B cell (primary cell): Measurements from ENCODE around the gene SORL1-AS1.

Source experiments
- ATAC-seq: fragments of 200-7000 bp; cut with Tn5 transposase; one replicate; pipeline ENCODE4 v1.10.0; 2021; ENCODE audit warnings: low read depth, mild to moderate bottlenecking, moderate number of reproducible peaks, moderate library complexity
- CTCF ChIA-PET: fragments of 350-600 bp; sonication (Branson Sonifier 250); formaldehyde crosslinking; loops from one replicate; lab custom pipeline; 2021; ENCODE audit warnings: antibody characterized with exemption, inconsistent platforms; lab: Charles Lee
- POLR2A ChIA-PET: fragments of 350-600 bp; sonication (Branson Sonifier 250); formaldehyde crosslinking; loops from one replicate; lab custom pipeline; 2021; ENCODE audit warnings: antibody characterized with exemption; lab: Charles Lee
- DNase-seq: peaks from one replicate; pipeline ENCODE4 v3.0.0; 2013
- H2AFZ ChIP-seq: 2 replicates; pipeline ENCODE4 v1.6.1; 2012; ENCODE audit warnings: mild to moderate bottlenecking, low read depth, low read length; ENCODE audit not compliant: insufficient read depth, poor library complexity, severe bottlenecking
- H3K27ac ChIP-seq, 2 donors: 1 replicate in 1 of 2; 2 replicates in 1 of 2; pipeline ENCODE4 v1.5.1; 2012 to 2013; ENCODE audit warnings: low read length in 2 of 2, mild to moderate bottlenecking in 2 of 2, moderate library complexity in 1 of 2
- H3K27me3 ChIP-seq, 4 experiments: fragments of 200-600 bp in 1 of 4; sonication (generic) in 1 of 4; replicated peaks in 1 of 4; 1 replicate in 2 of 4; 2 replicates in 2 of 4; pipeline versions ENCODE4 v1.6.1 to v1.7.0; 2013 to 2016; ENCODE audit warnings: low read length in 3 of 4, mild to moderate bottlenecking in 2 of 4, mixed read lengths in 1 of 4, moderate library complexity in 1 of 4; ENCODE audit not compliant: insufficient read depth in 4 of 4, control insufficient read depth in 3 of 4; ENCODE audit errors: control extremely low read depth in 1 of 4
- H3K36me3 ChIP-seq, 2 experiments: replicated peaks in 1 of 2; 1 replicate in 1 of 2; 2 replicates in 1 of 2; pipeline versions ENCODE4 v1.6.1 to v1.7.1; 2013; ENCODE audit warnings: low read length in 1 of 2; ENCODE audit not compliant: insufficient read depth in 2 of 2, control insufficient read depth in 1 of 2; ENCODE audit errors: control extremely low read depth in 1 of 2, extremely low read depth in 1 of 2
- H3K4me1 ChIP-seq, 2 donors: fragments of 200-600 bp in 1 of 2; sonication (generic) in 1 of 2; 1 replicate in 1 of 2; 2 replicates in 1 of 2; pipeline versions ENCODE4 v1.5.1 to v1.6.1; 2013 to 2017; ENCODE audit warnings: low read length in 2 of 2; ENCODE audit not compliant: control insufficient read depth in 2 of 2, insufficient read depth in 2 of 2
- H3K4me2 ChIP-seq: replicated peaks from 2 replicates; pipeline ENCODE3; 2012; ENCODE audit warnings: mild to moderate bottlenecking, low read depth, low read length; ENCODE audit not compliant: poor library complexity, severe bottlenecking
- H3K4me3 ChIP-seq, 5 experiments: fragments of 200-600 bp in 1 of 5; sonication (generic) in 1 of 5; 1 replicate in 3 of 5; 2 replicates in 2 of 5; pipeline versions ENCODE4 v1.5.1 to v1.7.0; 2011 to 2016; ENCODE audit warnings: low read length in 4 of 5, mild to moderate bottlenecking in 4 of 5, low read depth in 2 of 5, control low read depth in 1 of 5, moderate library complexity in 1 of 5; ENCODE audit not compliant: insufficient read depth in 1 of 5; ENCODE audit errors: control extremely low read depth in 1 of 5, extremely low read depth in 1 of 5
- H3K79me2 ChIP-seq: fragments of 200-600 bp; sonication (generic); one replicate; pipeline ENCODE4 v1.6.0; 2016; ENCODE audit warnings: low read length; ENCODE audit not compliant: control insufficient read depth, insufficient read depth
- H3K9ac ChIP-seq: fragments of 200-600 bp; sonication (generic); 2 replicates; pipeline ENCODE4 v1.6.1; 2017; ENCODE audit warnings: mild to moderate bottlenecking, low read length, moderate library complexity
- H3K9me3 ChIP-seq, 3 donors: one replicate each; pipeline versions ENCODE4 v1.6.1 to v1.7.1; 2013; ENCODE audit warnings: low read length in 2 of 3; ENCODE audit not compliant: control insufficient read depth in 2 of 3, insufficient read depth in 1 of 3; ENCODE audit errors: control extremely low read depth in 1 of 3
- H4K20me1 ChIP-seq: 2 replicates; pipeline ENCODE4 v1.6.0; 2012; ENCODE audit warnings: mild to moderate bottlenecking, low read length; ENCODE audit not compliant: insufficient read depth, control insufficient read depth, poor library complexity, severe bottlenecking
- H3K27ac Mint-ChIP-seq: one replicate; pipeline ENCODE4 v1.8.0; 2021; ENCODE audit warnings: mixed read lengths
- H3K27me3 Mint-ChIP-seq: one replicate; pipeline ENCODE4 v1.8.0; 2021; ENCODE audit warnings: mixed read lengths
- H3K4me1 Mint-ChIP-seq: one replicate; pipeline ENCODE4 v1.8.0; 2021; ENCODE audit warnings: mixed read lengths
- H3K4me3 Mint-ChIP-seq: one replicate; pipeline ENCODE4 v1.8.0; 2021; ENCODE audit warnings: mixed read lengths
- H3K9me3 Mint-ChIP-seq: one replicate; pipeline ENCODE4 v1.8.0; 2022; ENCODE audit warnings: mixed read lengths; ENCODE audit not compliant: insufficient read depth
- CTCF ChIP-seq: fragments of 200-600 bp; IDR thresholded peaks from one replicate; pipeline ENCODE4 v1.8.0; 2022; ENCODE audit warnings: antibody characterized with exemption, mild to moderate bottlenecking
- EZH2 ChIP-seq: IDR thresholded peaks from 2 replicates; pipeline ENCODE4 v1.6.1; 2012; ENCODE audit warnings: borderline replicate concordance, low read depth, mild to moderate bottlenecking, moderate library complexity, low read length; ENCODE audit not compliant: insufficient read depth, poor library complexity, severe bottlenecking
- WGBS: methylation state at CpG from one replicate; pipeline ENCODE4 v1.1.5; 2013; ENCODE audit warnings: missing lambda C conversion rate; ENCODE audit not compliant: insufficient coverage; 5-methylcytosine and 5-hydroxymethylcytosine counted together
- intact Hi-C: fragments of 100-400 bp; cut with micrococcal nuclease; formaldehyde crosslinking; loops from one replicate; pipeline ENCODE4 v1.10.0; 2022

Gene SORL1-AS1

GRCh38 chr11:121467965-121468364, 15.2 kb upstream of the SORL1-AS1 start:
- no peaks in the 10 kb centered on the region for H3K9me3 Mint-ChIP-seq
- ATAC-seq (peak; percentile 59), DNase-seq (peak; percentile 70)
- H3K4me3 Mint-ChIP-seq = peak overlapping the region; percentile 71
- 3% methylated on average over 10 of the region's 10 CpGs for WGBS
- peaks cover 71% of the 10 kb centered on the region for H3K4me1 Mint-ChIP-seq
- ChIA-PET POLR2A (interaction anchor here (1.1 to 1.3 kb wide), 2 partner anchors 38 to 41 kb away, joined by 4 read pairs; no protein-coding TSS in a partner anchor), CTCF (interaction anchor here (0.7 to 2.1 kb wide), 8 partner anchors 17 to 148 kb away, joined by 3 to 7 read pairs (median 4); no protein-coding TSS in a partner anchor)
- peaks cover 61 to 69% of the 10 kb centered on the region in 2 donors for H3K4me1 ChIP-seq
- H3K4me2 ChIP-seq = peak overlapping the region; percentile 59
- peaks cover 86% of the 10 kb centered on the region for H3K79me2 ChIP-seq
- H4K20me1 ChIP-seq = peaks cover 19% of the 10 kb centered on the region
- intact Hi-C loops = loop anchor here (2.0 to 5.0 kb wide), 3 partner anchors 15 to 124 kb away; partner anchors contain the start of genes SORL1 and SORL1-AS1
- no peaks in the 10 kb centered on the region for H3K9me3 ChIP-seq
- H3K9ac ChIP-seq = peak overlapping the region; percentile 0
- H3K36me3 ChIP-seq = peaks cover 0 to 13% of the 10 kb centered on the region in 2 experiments
- no peak for TF ChIP-seq EZH2
- no peak for TF ChIP-seq CTCF
- H3K27me3 Mint-ChIP-seq = no peaks in the 10 kb centered on the region
- H3K27me3 ChIP-seq = no peaks in the 10 kb centered on the region
- no peak overlapping the region for H3K4me3 ChIP-seq
- H2AFZ ChIP-seq = no peak overlapping the region
- H3K27ac Mint-ChIP-seq = peak overlapping the region; percentile 50
- peak overlapping the region; percentile 23 to 48 for H3K27ac ChIP-seq

GRCh38 chr11:121467471-121467870, 14.7 kb upstream of the SORL1-AS1 start:
- Histone ChIP-seq H3K27me3 (no peaks in the 10 kb centered on the region), H3K4me1 (peaks cover 66 to 73% of the 10 kb centered on the region in 2 donors), H3K27ac (peak overlapping the region; percentile 14 to 48), H2AFZ (peak overlapping the region; percentile 29), H4K20me1 (peaks cover 19% of the 10 kb centered on the region), H3K9ac (peak overlapping the region; percentile 0), H3K79me2 (peaks cover 86% of the 10 kb centered on the region), H3K4me3 (peak overlapping the region in 1 of 5 experiments; percentile 21), H3K36me3 (peaks cover 0 to 13% of the 10 kb centered on the region in 2 experiments), H3K9me3 (no peaks in the 10 kb centered on the region), H3K4me2 (peak overlapping the region; percentile 59)
- no peak for ATAC-seq
- DNase-seq = no peak
- Mint-ChIP-seq H3K4me3 (peak overlapping the region; percentile 71), H3K27ac (peak overlapping the region; percentile 41), H3K27me3 (no peaks in the 10 kb centered on the region), H3K9me3 (no peaks in the 10 kb centered on the region), H3K4me1 (peaks cover 73% of the 10 kb centered on the region)
- ChIA-PET CTCF (interaction anchor here (0.7 to 2.1 kb wide), 8 partner anchors 17 to 148 kb away, joined by 3 to 7 read pairs (median 4); no protein-coding TSS in a partner anchor), POLR2A (interaction anchor here (0.7 to 1.8 kb wide), 5 partner anchors 16 to 45 kb away, joined by 4 to 7 read pairs (median 4); no protein-coding TSS in a partner anchor)
- intact Hi-C loops = loop anchor here (2.0 to 5.0 kb wide), 2 partner anchors 15 to 125 kb away; partner anchors contain the start of genes SORL1 and SORL1-AS1
- TF ChIP-seq CTCF (no peak), EZH2 (no peak)
- WGBS = no CpG with 5 or more reads among the region's 2 CpGs
